Neural cell (in vitro differentiated cells): ENCODE measurements around the gene NTSR2. TPM values are rescaled to one million over a fixed set of nuclear protein-coding genes. Genes with fewer than 3 reads are reported as not detected.

ENCODE experiments used
- H2AFZ ChIP-seq: fragments of 200-600, 300-800 bp; sonication (generic), shearing (Covaris generic); 2 replicates; pipeline ENCODE4 v1.6.0; 2014; ENCODE audit warnings: low read depth, mild to moderate bottlenecking, antibody characterized with exemption, low read length, moderate library complexity
- H3F3A ChIP-seq: fragments of 200-600 bp; shearing (Covaris generic); 2 replicates; pipeline ENCODE4 v1.6.1; 2016; ENCODE audit warnings: mild to moderate bottlenecking, moderate library complexity, mixed read lengths, antibody characterized with exemption, low read length; ENCODE audit not compliant: insufficient read depth, poor library complexity, severe bottlenecking
- H3K27ac ChIP-seq: fragments of 200-600, 300-800 bp; sonication (generic), shearing (Covaris generic); 2 replicates; pipeline ENCODE4 v1.5.1; 2014; ENCODE audit warnings: mild to moderate bottlenecking, low read length, moderate library complexity
- H3K27me3 ChIP-seq: fragments of 300-800, 200-600 bp; sonication (generic), shearing (Covaris generic); 2 replicates; pipeline ENCODE4 v1.6.0; 2014; ENCODE audit warnings: mild to moderate bottlenecking, low read depth, low read length, moderate library complexity; ENCODE audit not compliant: insufficient read depth
- H3K36me3 ChIP-seq: fragments of 300-800, 200-600 bp; sonication (generic), shearing (Covaris generic); 2 replicates; pipeline ENCODE4 v1.5.1; 2014; ENCODE audit warnings: mild to moderate bottlenecking, antibody characterized with exemption, low read length, moderate library complexity; ENCODE audit not compliant: insufficient read depth
- H3K4me2 ChIP-seq: fragments of 300-800, 200-600 bp; sonication (generic), shearing (Covaris generic); 2 replicates; pipeline ENCODE4 v1.6.0; 2014; ENCODE audit warnings: mild to moderate bottlenecking, low read length
- H3K4me3 ChIP-seq: fragments of 300-800, 200-600 bp; sonication (generic), shearing (Covaris generic); 2 replicates; pipeline ENCODE4 v1.5.1; 2014; ENCODE audit warnings: mild to moderate bottlenecking, low read length, moderate library complexity
- H3K79me2 ChIP-seq: fragments of 200-600 bp; shearing (Covaris generic); replicated peaks from 2 replicates; pipeline ENCODE4 v1.6.0; 2014; ENCODE audit warnings: mild to moderate bottlenecking, low read length, moderate library complexity; ENCODE audit not compliant: insufficient read depth
- H3K9ac ChIP-seq: fragments of 300-800, 200-600 bp; sonication (generic), shearing (Covaris generic); 2 replicates; pipeline ENCODE4 v1.6.1; 2016; ENCODE audit warnings: mild to moderate bottlenecking, low read length, mixed read lengths
- H3K9me2 ChIP-seq: fragments of 200-600 bp; shearing (Covaris generic); 2 replicates; pipeline ENCODE4 v1.6.1; 2016; ENCODE audit warnings: mild to moderate bottlenecking, low read length, mixed read lengths; ENCODE audit not compliant: insufficient read depth
- H3K9me3 ChIP-seq: fragments of 200-600, 300-800 bp; sonication (generic), shearing (Covaris generic); 2 replicates; pipeline ENCODE4 v1.6.1; 2016; ENCODE audit warnings: mild to moderate bottlenecking, mixed run types, low read length, moderate library complexity, mixed read lengths
- H4K20me1 ChIP-seq: fragments of 200-600 bp; shearing (Covaris generic); 2 replicates; pipeline ENCODE4 v1.6.1; 2016; ENCODE audit warnings: mild to moderate bottlenecking, mixed run types; ENCODE audit not compliant: insufficient read depth
- CTCF ChIP-seq: fragments of 450-650 bp; IDR thresholded peaks from 2 replicates; pipeline ENCODE4 v1.5.1; 2014; ENCODE audit warnings: antibody characterized with exemption, mild to moderate bottlenecking, moderate library complexity; ENCODE audit not compliant: poor library complexity, severe bottlenecking
- EP300 ChIP-seq: fragments of 450-650 bp; conservative IDR thresholded peaks from 2 replicates; pipeline ENCODE4 v1.6.1; 2014; ENCODE audit warnings: antibody characterized with exemption, mild to moderate bottlenecking, moderate library complexity; ENCODE audit not compliant: poor library complexity, severe bottlenecking
- EZH2 ChIP-seq: fragments of 200-600, 300-800 bp; shearing (Covaris generic), sonication (generic); IDR thresholded peaks from 2 replicates; pipeline ENCODE4 v1.6.1; 2014; ENCODE audit warnings: antibody characterized with exemption, low read length, borderline replicate concordance, mild to moderate bottlenecking; ENCODE audit not compliant: insufficient read depth, poor library complexity, severe bottlenecking
- MXI1 ChIP-seq: fragments of 450-650 bp; conservative IDR thresholded peaks from 2 replicates; pipeline ENCODE4 v1.6.1; 2014; ENCODE audit warnings: antibody characterized with exemption, mild to moderate bottlenecking; ENCODE audit not compliant: poor library complexity, severe bottlenecking
- POLR2AphosphoS5 ChIP-seq: IDR thresholded peaks from 2 replicates; pipeline ENCODE4 v1.6.1; 2012
- RAD21 ChIP-seq: fragments of 450-650 bp; conservative IDR thresholded peaks from 2 replicates; pipeline ENCODE4 v1.6.1; 2014; ENCODE audit warnings: antibody characterized with exemption, mild to moderate bottlenecking, moderate library complexity
- REST ChIP-seq: IDR thresholded peaks from 2 replicates; pipeline ENCODE4 v1.6.1; 2012; ENCODE audit warnings: borderline replicate concordance
- SMC3 ChIP-seq: fragments of 450-650 bp; conservative IDR thresholded peaks from 2 replicates; pipeline ENCODE4 v1.6.1; 2014; ENCODE audit warnings: antibody characterized with exemption, mild to moderate bottlenecking, moderate library complexity; ENCODE audit not compliant: poor library complexity
- TAF1 ChIP-seq: IDR thresholded peaks from 2 replicates; pipeline ENCODE4 v1.6.1; 2012; ENCODE audit warnings: low read depth
- polyA plus RNA-seq: library from polyadenylated mRNA; depleted of rRNA; stranded (reverse); fragments of >200 nt; gene quantifications from 2 replicates; pipeline ENCODE4 v1.2.3, GENCODE V29; 2014

The NTSR2 gene
- polyA plus RNA-seq, 1 donor from 2014 or later: not detected

- Histone ChIP-seq H4K20me1 (no peaks in the 10 kb centered on the region), H3K9me3 (no peaks in the 10 kb centered on the region), H3K27me3 (no peaks in the 10 kb centered on the region), H3K9me2 (no peaks in the 10 kb centered on the region), H2AFZ (no peak overlapping the region), H3K27ac (no peak overlapping the region), H3K4me2 (no peak overlapping the region), H3K79me2 (no peaks in the 10 kb centered on the region), H3K36me3 (peaks cover 12% of the 10 kb centered on the region), H3K9ac (no peak overlapping the region), H3F3A (no peaks in the 10 kb centered on the region), H3K4me3 (no peak overlapping the region)
- TF ChIP-seq MXI1: no peak
- no peak for TF ChIP-seq REST
- no peak for TF ChIP-seq RAD21
- no peak for TF ChIP-seq EP300
- TF ChIP-seq TAF1: no peak
- TF ChIP-seq CTCF: no peak
- no peak for TF ChIP-seq SMC3
- TF ChIP-seq POLR2AphosphoS5: no peak
- no peak for TF ChIP-seq EZH2
These were observed 40.1 kb downstream of the NTSR2 start for GRCh38 chr2:11629851-11630250.

- H3K36me3 ChIP-seq: peaks cover 12% of the 10 kb centered on the region
- no peak overlapping the region for H2AFZ ChIP-seq
- H3F3A ChIP-seq: no peaks in the 10 kb centered on the region
- no peaks in the 10 kb centered on the region for H3K27me3 ChIP-seq
- no peak for TF ChIP-seq RAD21
- TF ChIP-seq EZH2: no peak
- no peak for TF ChIP-seq EP300
- TF ChIP-seq SMC3: no peak
- no peak for TF ChIP-seq POLR2AphosphoS5
- no peak for TF ChIP-seq MXI1
- no peak for TF ChIP-seq TAF1
- no peak overlapping the region for H3K27ac ChIP-seq
- H3K9me2 ChIP-seq: no peaks in the 10 kb centered on the region
- H4K20me1 ChIP-seq: no peaks in the 10 kb centered on the region
- H3K79me2 ChIP-seq: no peaks in the 10 kb centered on the region
- H3K4me2 ChIP-seq: no peak overlapping the region
- no peak overlapping the region for H3K4me3 ChIP-seq
- no peaks in the 10 kb centered on the region for H3K9me3 ChIP-seq
- no peak overlapping the region for H3K9ac ChIP-seq
These were observed 40.8 kb downstream of the NTSR2 start for GRCh38 chr2:11629215-11629614.
